Raji (cell line): ENCODE results near the gene CA9.

Experiments
- POLR2A ChIP-seq: IDR thresholded peaks from 2 replicates; pipeline ENCODE4 v1.6.1; 2011; ENCODE audit warnings: low read depth, low read length, control low read depth; ENCODE audit not compliant: insufficient read depth

The CA9 gene

GRCh38 chr9:35673132-35674024 lies at the start of gene CA9:
Gene CA9, plus strand, starts transcription at chr9:35673928. Its CDS starts 32 bp downstream, at chr9:35673960.
- TF ChIP-seq POLR2A, result no peak

- no peak for TF ChIP-seq POLR2A
Measured at GRCh38 chr9:35627575-35627974, 46.2 kb upstream of the CA9 start.

GRCh38 chr9:35628389-35628991 lies 45.2 kb upstream of the CA9 start:
- no peak for TF ChIP-seq POLR2A

GRCh38 chr9:35629597-35629996 lies 44.1 kb upstream of the CA9 start:
- TF ChIP-seq POLR2A, result no peak

GRCh38 chr9:35635730-35636129 lies 38.0 kb upstream of the CA9 start:
- TF ChIP-seq POLR2A, result no peak

GRCh38 chr9:35636135-35636876 lies 37.4 kb upstream of the CA9 start:
- TF ChIP-seq POLR2A, result no peak

- TF ChIP-seq POLR2A, result no peak
Measured at GRCh38 chr9:35639631-35640030, 34.1 kb upstream of the CA9 start.

GRCh38 chr9:35643046-35643445 lies 30.7 kb upstream of the CA9 start:
- TF ChIP-seq POLR2A, result no peak

GRCh38 chr9:35646153-35646532 lies 27.6 kb upstream of the CA9 start:
- TF ChIP-seq POLR2A, result no peak

GRCh38 chr9:35646533-35647265 lies 27.0 kb upstream of the CA9 start:
- TF ChIP-seq POLR2A, result peak; percentile 86

- peak; percentile 40; the same call in 1 of the 2 replicates for TF ChIP-seq POLR2A
Measured at GRCh38 chr9:35649431-35650340, 24.0 kb upstream of the CA9 start.

- TF ChIP-seq POLR2A, result peak; percentile 75
Measured at GRCh38 chr9:35650341-35651158, 23.2 kb upstream of the CA9 start, which contains the start of gene SIT1. Gene SIT1, minus strand, starts transcription at chr9:35650931. Its CDS starts 78 bp downstream, at chr9:35650853.
